Ascending aorta (tissue), 2 donors: ENCODE data around the gene PDZRN4. TPM values are rescaled to one million over a fixed set of nuclear protein-coding genes. Genes with fewer than 3 reads are reported as not detected.

ENCODE experiments used
- DNase-seq, 2 donors: peaks; one replicate each; pipeline ENCODE4 v3.0.0-alpha.2; 2019; ENCODE audit warnings: low spot score in 2 of 2
- H3K27ac ChIP-seq, 2 donors: fragments of 200-600 bp; sonication (generic); one replicate each; pipeline ENCODE4 v1.5.1; 2016 to 2017; ENCODE audit warnings: mild to moderate bottlenecking in 1 of 2
- H3K27me3 ChIP-seq: fragments of 200-600 bp; sonication (generic); one replicate; pipeline ENCODE4 v1.5.1; 2017
- H3K36me3 ChIP-seq, 2 donors: fragments of 200-600 bp; sonication (generic); one replicate each; pipeline ENCODE4 v1.5.1; 2016
- H3K4me1 ChIP-seq, 2 donors: fragments of 200-600 bp; sonication (generic); one replicate each; pipeline ENCODE4 v1.5.1; 2016 to 2017; ENCODE audit warnings: mild to moderate bottlenecking in 1 of 2
- H3K4me3 ChIP-seq, 2 donors: fragments of 200-600 bp; sonication (generic); one replicate each; pipeline ENCODE4 v1.5.1; 2016 to 2017; ENCODE audit warnings: mild to moderate bottlenecking in 1 of 2
- H3K9me3 ChIP-seq, 2 donors: fragments of 200-600 bp; sonication (generic); one replicate each; pipeline ENCODE4 v1.5.1; 2016
- CTCF ChIP-seq, 3 experiments: fragments of 200-600 bp in 2 of 3; fragments of 450-650 bp in 1 of 3; sonication (generic) in 2 of 3; IDR thresholded peaks; one replicate each; pipeline ENCODE4 v1.5.1; 2016 to 2019; ENCODE audit warnings: antibody characterized with exemption in 3 of 3, mild to moderate bottlenecking in 1 of 3, moderate library complexity in 1 of 3
- intact Hi-C: fragments of 100-400 bp; cut with DNase I; formaldehyde crosslinking; loops from one replicate; pipeline ENCODE4 v1.15.1; 2023
- total RNA-seq: library from RNA; depleted of rRNA; stranded (reverse); fragments of >200 nt; gene quantifications from one replicate; pipeline ENCODE4 v1.1.0, GENCODE V29; 2016

PDZRN4 gene
- total RNA-seq, 1 donor from 2014 or later: 1.3 TPM

GRCh38 chr12:41202051-41202450 lies 13.9 kb downstream of the PDZRN4 start:
- TF ChIP-seq CTCF (IDR thresholded peaks at IDR 0.05): no peak
- no peaks in the 10 kb centered on the region for H3K36me3 ChIP-seq

GRCh38 chr12:41205070-41205709 lies 17.1 kb downstream of the PDZRN4 start:
- Histone ChIP-seq H3K27me3 (no peaks in the 10 kb centered on the region), H3K27ac (peak overlapping the region; percentile 53 to 74), H3K4me1 (peaks cover 0 to 3% of the 10 kb centered on the region in 2 donors), H3K36me3 (no peaks in the 10 kb centered on the region), H3K4me3 (peak overlapping the region; percentile 47 to 52), H3K9me3 (no peaks in the 10 kb centered on the region)
- no peak for TF ChIP-seq CTCF (IDR thresholded peaks at IDR 0.05)
- no peak for DNase-seq
- intact Hi-C loops: loop anchor here (10.0 kb wide), 1 partner anchor 1380 kb away; the partner anchor contains the start of gene PRICKLE1

More at GRCh38 chr12:41202051-41202450, 13.9 kb downstream of the PDZRN4 start:
- no peaks in the 10 kb centered on the region for H3K9me3 ChIP-seq
- DNase-seq: no peak
- no peaks in the 10 kb centered on the region for H3K27me3 ChIP-seq
- intact Hi-C loops: loop anchor here (10.0 kb wide), 1 partner anchor 1383 kb away; the partner anchor contains the start of gene PRICKLE1
- H3K4me1 ChIP-seq: peaks cover 0 to 3% of the 10 kb centered on the region in 2 donors
- no peak overlapping the region for H3K27ac ChIP-seq
- no peak overlapping the region for H3K4me3 ChIP-seq

DNA sequence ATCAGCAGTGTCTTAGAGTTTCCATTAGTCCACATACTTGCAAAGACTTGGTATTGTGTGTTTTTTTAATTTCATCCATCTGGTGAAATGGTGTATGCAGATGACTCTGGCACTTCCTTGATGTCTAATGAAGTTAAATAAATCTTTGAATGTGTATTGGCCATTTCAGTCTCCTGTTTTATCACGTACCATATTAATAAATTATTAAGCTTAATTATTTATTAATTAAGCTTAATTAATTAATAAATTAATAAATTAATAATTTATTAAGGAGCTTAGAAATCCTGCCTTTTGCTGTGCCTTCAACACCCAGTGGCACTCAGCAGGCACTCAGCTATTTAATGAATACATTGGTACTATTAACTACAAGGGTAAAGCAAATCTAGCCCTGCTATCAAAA lies 18.2 kb downstream of the PDZRN4 start:
- H3K9me3 ChIP-seq: no peaks in the 10 kb centered on the region
- intact Hi-C loops: loop anchor here (10.0 kb wide), 1 partner anchor 1379 kb away; the partner anchor contains the start of gene PRICKLE1
- H3K27ac ChIP-seq: peak overlapping the region in 1 of 2 donors; percentile 74
- no peaks in the 10 kb centered on the region for H3K36me3 ChIP-seq
- H3K27me3 ChIP-seq: no peaks in the 10 kb centered on the region
- peaks cover 0 to 3% of the 10 kb centered on the region in 2 donors for H3K4me1 ChIP-seq
- H3K4me3 ChIP-seq: no peak overlapping the region
- no peak for TF ChIP-seq CTCF (IDR thresholded peaks at IDR 0.05)
- DNase-seq: no peak

DNA sequence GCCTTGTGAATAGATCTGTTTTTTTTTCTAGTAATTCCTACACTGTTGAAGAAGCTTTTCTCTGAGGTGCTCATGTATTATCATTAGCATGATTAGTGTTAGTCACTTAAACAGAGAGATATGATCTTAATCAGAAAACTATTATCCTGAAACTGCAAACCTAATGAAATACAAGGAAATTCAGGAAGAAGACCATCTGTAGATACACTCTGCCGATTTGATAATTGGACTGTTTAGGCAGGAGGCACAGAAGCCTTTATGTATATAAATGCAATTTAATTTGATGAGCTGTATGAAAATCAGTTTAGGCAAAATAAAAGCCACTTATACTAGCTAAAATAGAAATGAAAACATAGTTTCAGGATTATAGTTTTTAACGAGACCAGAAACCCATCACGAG lies 23.3 kb downstream of the PDZRN4 start:
- intact Hi-C loops: no loop called here

DNA sequence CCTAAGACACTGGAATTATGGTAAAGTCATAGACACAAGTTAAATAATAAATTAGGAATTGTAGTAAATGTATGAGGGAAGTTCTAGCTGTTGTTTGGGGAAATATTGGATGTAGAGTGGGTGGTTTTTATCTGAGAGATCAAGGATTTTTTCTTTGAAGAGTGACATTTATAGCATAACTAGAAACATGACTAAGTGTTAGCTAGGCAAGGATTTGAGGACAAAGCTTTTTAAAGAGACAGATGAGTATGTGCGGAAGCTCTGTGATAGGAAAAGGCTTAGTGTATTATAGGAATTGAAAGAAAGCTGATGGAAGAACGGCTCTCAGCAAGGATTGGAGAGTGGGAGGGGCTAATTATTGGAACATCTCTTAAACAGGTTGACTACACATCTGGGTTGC lies 24.5 kb downstream of the PDZRN4 start:
- Histone ChIP-seq H3K27me3 (no peaks in the 10 kb centered on the region), H3K27ac (peak overlapping the region; percentile 3 to 68), H3K4me1 (peaks cover 0 to 2% of the 10 kb centered on the region in 2 donors), H3K9me3 (no peaks in the 10 kb centered on the region), H3K36me3 (no peaks in the 10 kb centered on the region), H3K4me3 (peak overlapping the region in 1 of 2 donors; percentile 44)
- intact Hi-C loops: no loop called here
- DNase-seq: no peak
- TF ChIP-seq CTCF (IDR thresholded peaks at IDR 0.05): no peak

More for the DNA sequence above, 23.3 kb downstream of the PDZRN4 start:
- H3K27ac ChIP-seq: no peak overlapping the region
- TF ChIP-seq CTCF (IDR thresholded peaks at IDR 0.05): no peak
- no peaks in the 10 kb centered on the region for H3K36me3 ChIP-seq
- no peaks in the 10 kb centered on the region for H3K27me3 ChIP-seq
- H3K4me3 ChIP-seq: no peak overlapping the region
- no peaks in the 10 kb centered on the region for H3K9me3 ChIP-seq
- no peak for DNase-seq
- peaks cover 0 to 2% of the 10 kb centered on the region in 2 donors for H3K4me1 ChIP-seq
